HG03457 (cell line): ENCODE measurements around the gene CYGB.
"Not testable (repeated sequence)": the region's sequence is repeated elsewhere in the genome, so short reads cannot be mapped to it uniquely, and the experiment has no call there.

ENCODE experiments used
- ATAC-seq: cut with Tn5 transposase; IDR thresholded peaks from one replicate; pipeline ENCODE4 v1.9.1; 2021; ENCODE audit warnings: moderate number of reproducible peaks; ENCODE audit not compliant: unreplicated experiment

CYGB gene

DNA sequence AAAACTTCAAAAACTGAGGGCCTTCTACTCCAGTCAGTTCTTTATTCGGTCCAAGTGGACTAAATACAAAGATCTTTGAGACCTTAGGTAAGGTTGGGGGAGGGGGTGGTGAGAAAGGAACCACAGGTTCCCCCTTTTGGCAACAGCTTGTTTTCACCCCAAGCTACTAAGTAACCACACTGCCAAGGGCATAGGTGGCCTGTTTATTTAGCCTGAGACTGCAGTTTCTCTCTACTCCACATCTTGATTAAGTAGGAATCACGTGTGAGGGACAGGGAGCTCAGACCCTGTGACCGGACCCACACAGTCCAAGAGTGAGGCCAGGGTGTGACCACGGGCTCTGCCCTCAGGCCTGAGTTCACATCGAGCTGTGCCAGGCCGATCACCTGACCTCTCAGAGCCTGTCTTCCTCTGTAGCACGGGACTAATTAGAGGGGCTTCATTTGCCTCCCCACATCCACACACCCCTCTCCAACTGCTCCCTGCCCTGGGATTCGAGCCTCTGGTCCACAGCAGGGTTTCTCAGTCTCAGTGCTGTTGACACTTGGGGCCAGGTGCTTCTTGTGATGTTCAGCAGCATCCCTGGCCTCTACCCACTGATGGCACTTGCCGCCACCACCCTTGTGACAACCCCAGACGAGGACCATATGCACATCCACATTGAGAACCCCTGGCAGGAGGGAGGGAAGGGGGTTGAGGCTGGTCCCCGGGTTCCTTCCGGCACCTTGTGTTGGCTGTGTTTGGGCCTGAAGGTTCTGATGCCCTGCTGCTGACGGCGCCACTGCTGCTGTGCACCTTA is 30.3 kb upstream of the CYGB start:
- no peak for ATAC-seq

DNA sequence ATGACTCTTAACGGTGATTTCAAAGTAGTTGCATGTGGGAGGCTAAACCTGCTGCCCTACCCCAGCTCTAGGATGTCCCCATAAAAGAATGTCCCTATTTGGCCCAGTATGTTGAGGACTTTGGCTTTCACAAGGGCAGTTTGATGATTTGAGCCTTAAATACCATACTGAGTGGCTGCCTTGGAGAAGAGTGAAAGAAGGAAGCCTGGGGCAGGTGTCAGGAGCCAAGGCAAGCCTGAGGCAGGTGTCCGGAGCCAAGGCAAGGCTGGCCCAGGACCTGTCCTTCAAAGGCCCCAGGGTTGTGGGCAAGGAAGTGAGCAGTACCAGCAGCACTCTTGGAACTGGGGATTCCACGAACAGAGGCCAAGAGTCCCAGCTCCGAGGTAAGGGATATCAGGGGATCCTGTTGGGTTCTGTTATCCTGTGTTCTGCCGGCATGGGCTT is 29.5 kb upstream of the CYGB start:
- ATAC-seq = no peak

DNA sequence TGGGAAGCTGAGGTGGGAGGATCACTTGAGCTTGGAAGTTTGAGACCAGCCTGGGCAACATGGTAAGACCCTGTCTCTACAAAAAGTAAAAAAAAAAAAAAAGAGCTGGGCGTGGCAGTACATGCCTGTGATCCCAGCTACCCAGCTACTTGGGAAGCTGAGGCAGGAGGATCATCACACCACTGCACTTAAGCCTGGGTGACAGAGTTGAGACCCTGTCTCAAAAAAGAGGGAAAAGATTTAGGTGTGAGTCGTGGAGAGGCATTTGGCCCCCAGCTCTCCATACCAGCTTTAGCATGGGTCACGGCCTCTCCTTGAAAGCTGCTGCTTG is 29.1 kb upstream of the CYGB start:
- ATAC-seq = no peak

DNA sequence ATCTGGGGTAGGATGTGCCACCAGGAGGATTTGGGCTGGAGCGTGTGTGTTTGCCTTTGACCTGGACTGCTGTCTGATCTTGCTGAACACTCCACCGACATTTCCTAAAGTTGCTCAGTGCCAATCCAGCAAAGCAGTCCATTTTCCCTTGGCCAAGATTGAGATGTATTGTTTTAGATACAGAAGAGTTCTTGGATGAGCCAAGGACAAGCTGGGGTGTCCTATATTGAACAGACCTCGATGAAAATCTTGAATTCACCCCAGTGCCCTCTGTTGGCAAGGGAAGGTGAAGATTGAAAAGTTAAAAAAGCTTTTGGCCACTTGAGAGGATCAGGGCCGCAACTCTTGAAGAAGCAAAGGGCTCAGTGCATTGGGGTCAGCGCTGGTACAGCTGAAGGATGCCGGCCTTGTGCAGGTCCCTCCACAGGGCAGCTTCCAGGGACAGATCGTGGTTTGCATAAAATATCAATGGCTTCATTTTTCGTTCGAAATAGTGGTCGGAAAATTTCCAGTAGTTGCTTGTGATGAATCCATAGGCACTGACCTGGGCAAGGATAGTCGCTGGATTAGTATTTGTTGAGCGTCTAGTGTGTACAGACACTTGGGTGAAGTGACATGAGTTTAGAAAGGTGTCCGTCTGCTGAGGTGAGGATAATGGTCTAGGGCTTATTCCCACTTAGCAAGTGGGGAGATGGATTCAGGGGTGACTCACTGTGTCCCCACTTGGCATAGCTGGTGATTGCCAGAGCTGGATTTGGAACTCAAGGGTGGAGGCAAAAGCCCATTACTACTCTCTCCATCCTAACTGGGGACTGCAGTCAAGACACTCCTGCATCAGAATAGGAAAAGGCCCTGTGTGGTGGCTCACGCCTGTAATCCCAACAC is 28.5 kb upstream of the CYGB start:
- ATAC-seq = no peak

DNA sequence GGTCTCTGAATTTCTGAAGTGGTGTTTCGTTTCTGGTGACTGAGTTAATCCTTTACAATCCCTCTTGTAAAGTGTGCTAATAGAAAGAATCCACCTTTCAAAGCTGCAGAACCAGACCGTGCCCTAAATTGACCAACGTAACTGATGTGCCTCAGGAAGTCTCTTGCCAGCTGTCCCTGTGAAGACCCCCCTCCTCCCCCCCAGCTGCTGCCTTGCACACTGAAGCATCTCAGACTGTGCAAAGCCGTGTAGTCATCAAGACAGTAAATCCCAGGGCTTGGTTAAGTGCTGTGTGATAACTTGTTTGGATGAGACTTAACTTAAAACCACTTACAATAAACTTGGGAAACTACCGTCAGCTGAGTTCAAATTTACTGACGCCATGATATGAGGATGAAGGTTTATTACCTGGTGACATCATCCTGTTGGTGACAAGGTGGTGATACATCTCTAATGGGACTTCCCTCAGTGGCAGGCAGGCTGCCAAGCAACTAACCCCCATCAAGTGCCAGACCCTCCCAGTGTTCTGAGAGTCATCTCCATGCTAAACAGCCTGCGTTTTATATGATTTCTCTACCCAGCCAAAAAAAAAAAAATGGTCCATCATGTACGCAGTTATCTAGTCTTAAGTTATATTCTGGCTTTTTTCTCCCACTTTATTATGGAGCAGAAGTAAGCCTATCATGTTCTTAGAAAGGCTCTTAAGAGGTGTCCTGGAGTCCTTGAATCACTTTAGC is 27.6 kb upstream of the CYGB start:
- not testable (repeated sequence) for ATAC-seq

DNA sequence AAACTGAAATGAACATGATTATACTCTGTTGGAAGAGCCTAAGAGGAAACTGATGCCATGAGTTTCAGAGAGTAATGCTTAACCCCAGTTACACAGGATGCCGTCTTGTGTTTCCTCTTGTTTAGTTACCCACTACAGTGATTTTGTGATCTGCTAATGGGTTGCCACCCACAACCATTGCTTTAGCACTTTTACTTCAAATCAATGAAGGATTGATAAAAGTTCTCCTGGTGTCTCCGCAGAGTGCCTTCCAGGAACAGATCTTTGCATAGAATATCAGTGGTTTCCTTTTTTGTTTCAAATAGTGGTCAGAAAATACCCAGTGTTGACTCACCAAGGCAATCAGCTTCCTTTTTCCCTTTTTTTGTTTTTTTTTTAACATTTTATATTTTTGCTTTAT is 25.9 kb upstream of the CYGB start:
- ATAC-seq = not testable (repeated sequence)

DNA sequence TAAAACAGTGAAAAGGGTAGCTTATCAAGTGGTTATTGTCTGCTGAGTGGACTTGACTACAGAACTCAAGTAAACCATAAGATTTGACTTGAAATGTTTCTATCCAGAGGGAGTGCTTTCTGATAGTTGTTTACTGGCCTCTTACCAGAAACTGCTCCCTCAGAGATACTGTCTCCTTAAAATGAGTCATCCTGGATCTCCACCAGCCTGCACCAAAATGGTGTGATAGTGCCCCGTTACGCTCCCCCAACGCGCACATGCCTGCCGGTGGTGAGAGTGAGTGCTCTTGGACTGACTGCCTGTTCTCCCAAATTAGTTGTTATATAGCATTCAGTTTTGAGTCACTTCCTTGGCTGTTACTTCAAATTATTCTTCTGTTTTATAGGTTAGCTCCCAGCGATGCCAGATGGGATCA is 25.2 kb upstream of the CYGB start:
- no peak for ATAC-seq

DNA sequence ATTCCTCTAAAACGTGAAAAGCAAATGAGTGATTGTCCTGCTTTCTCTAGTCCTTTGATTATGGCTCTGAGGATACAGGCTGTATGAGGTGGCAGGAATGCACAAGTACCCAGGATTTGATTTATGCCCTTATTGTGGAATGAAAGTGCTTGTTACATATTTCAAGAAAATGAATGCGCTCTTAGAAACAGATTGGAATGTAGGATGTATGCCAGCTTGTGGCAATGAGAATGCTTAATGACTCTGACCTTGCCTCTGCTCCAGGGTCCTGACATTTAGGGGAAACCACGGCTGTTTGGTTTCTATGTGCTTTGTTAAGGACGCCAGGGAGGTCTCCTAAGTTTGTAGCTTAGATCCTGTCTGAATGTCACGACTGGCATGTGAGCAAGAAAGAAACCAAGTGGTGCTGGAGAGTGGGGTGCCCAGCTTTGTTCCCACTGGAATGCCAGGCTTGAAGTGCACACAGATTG is 24.3 kb upstream of the CYGB start:
- no peak for ATAC-seq

DNA sequence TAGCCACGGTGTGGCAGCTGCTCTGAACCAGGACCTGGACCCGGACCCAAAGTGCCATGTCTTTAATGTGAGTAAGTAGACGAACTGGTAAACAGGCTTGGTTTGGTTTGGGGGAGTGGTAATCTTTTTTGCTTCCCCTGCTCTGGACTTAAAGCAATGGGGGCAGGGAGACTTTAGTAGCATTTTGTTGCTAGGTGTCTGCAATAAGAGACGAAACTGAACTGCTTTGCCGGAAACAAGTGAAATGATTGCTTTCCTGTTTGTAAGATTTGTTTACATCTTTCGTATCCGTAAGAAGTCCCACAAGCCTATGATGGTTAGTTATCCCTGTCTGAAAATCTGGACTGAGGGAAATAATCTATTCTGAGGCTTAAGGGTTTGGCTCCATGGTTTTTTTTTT is 23.8 kb upstream of the CYGB start:
- ATAC-seq = no peak

DNA sequence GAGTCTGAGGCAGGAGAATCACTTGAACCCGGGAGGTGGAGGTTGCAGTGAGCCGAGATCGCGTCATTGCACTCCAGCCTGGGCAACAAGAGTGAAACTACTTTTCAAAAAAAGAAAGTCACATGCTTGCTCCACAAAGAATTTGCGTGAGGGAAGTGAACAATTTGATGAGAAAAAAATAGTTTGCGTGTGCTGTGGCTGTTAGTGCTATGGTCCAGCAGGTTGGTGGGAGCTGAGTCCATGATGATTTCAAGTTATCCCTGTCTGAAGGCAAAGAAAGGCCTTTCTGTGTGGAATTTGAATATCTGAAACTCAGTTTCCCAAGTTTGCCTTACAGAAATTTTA is 23.3 kb upstream of the CYGB start:
- ATAC-seq = no peak

DNA sequence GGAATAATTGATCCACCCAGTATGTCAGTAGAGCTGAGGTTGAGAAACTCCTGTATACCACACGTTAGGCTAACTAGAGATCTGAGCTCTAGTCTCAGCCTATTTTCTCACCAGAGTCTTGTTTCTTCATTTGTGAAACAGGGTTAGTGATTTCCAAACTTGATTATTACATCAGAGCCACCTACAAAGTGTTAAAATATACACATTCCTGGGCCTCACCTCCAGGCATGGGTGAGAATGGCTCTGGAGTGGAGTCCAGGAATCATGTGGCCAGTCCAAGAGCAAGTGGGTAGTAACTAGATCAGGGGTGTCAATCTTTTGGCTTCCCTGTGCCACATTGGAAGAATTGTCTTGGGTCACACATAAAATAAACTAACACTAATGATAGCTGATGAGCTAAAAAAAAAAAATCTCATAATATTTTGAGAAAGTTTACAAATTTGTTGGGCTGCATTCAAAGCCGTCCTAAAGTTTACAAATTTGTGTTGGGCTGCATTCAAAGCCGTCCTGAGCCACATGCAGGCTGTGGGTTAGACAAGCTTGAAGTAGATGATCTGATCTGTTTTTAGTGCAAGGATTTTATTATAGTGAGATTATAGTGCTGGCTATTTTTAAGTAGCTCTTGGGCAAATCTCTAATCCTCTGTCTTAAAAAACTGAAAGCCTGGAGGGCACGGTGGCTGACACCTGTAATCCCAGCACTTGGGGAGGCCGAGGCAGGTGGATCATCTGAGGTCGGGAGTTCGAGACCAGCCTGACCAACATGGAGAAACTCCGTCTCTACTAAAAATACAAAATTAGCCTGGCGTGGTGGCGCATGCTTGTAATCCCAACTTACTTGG is 22.7 kb upstream of the CYGB start:
- ATAC-seq = no peak

DNA sequence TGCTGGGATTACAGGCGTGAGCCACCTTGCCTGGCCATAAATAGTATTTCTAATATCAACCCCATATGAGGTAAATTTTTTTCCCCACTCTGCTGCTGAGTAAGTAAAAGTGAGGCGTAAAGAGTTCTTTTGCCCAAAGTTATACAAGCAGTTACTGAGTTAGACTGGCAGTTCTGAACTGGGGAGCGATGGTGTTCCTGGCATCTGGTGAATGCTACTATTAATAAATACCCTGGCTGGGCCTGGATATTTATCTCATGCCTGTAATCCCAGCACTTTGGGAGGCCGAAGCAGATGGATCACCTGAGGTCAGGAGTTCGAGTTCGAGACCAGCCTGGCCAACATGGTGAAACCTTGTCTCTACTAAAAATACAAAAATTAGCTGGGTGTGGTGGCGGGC is 22.0 kb upstream of the CYGB start:
- ATAC-seq = not testable (repeated sequence)

DNA sequence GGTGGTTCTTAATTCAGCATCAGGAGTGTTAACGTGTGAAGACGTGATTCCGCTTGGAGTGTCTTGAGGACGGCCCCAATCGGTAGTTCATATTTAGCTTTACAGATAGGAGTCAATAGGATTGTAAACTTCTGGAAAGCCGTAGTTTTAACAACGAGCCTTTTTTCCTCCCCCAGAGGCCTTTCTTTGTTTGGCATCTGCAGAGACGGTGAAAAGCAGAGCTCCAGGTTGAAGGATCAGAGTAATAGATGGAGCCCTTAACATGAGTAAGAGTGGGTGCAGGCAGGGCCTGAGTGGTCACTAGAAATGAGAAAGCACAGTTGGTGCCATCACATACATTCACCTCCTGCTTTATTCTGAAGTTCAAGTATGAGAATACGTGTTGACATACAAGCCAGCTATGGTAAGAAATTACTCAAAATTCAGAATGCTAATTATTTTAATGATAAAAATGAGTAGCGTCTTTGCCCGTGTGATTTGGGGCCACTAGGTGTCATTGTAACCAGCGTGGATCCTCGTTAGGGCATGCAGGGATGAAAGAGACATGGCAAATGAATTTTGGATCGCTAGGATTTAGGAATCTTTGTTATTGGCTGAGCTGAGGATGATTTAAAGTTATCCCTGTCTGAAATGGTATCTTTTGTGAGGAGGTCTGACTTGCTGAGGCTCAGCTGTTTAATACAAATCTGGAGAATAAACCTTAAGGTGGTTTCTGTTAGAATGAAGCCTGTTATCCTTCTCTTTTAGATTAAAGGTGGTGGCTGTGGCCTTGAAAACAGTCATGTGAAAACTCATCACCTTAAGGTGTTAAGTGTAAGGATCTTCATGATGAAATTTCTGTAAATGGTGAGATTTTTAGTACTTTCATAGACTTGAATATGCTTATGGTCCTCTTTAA is 20.9 kb upstream of the CYGB start:
- no peak for ATAC-seq

DNA sequence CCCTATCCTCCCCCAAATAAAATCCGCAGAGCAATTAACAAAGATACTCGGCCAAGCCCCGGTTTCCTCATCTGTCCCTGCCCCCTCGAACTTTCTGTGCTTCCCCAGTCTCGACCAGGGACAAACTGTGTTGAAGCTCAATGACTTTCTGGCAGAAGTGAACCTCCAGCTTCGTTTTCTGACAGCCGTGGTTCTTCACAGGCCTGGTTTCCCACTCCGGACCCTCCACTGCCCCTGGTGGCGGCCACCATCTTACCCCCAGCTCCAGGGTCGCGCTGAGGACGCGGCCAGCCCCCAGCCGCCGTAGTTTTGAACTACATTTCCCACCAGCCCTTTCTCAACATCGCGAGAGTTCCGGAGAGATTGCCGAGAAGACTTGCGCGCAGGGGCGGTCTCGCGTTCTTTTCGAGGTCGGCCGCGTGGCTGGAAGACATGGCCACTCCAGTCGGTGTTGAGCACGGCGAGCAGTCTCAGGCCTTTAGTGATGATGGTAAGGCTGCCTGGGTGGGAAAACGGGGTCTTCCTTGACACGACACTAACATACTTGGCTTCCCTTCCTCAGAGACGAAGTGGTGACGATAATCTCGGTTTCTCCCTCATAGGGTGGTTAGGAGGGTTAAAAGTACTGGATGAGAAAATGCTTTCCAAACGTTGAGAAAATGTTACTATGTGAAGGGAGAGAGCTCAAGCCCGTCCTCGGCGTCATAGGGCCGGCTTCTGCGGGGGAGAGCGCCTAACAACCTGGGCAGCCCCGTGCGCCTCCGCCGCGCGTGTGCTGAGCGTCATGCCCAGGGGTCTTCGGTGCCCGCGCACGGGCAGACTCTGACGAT is 20.1 kb upstream of the CYGB start:
- ATAC-seq = peak; percentile 68

DNA sequence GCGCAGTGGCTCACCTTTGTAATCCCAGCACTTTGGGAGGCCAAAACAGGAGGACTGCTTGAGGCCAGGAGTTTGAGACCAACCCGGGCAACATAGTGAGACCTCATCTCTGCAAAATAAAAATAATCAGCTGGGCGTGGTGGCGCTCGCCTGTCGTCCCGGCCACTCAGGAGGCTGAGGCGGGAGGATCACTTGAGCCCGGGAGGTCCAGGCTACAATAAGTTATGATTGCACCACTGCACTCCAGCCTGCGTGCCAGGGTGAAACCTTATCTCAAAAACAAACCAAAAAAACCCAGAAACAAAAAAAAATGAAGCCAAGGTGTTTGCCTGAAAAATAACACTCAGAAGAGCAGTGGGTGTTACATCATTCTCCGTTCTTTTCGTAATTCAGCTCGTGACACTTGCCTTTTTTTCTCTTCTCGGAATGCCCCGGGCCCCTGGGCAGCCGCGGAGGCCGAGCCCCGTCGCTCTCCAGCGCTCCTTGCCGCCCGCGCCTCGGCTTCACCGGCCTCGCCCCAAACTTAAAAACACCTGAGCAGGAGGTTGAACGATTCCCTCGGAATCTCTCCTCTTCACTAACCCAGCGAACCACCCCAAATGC is 19.4 kb upstream of the CYGB start:
- no peak for ATAC-seq

DNA sequence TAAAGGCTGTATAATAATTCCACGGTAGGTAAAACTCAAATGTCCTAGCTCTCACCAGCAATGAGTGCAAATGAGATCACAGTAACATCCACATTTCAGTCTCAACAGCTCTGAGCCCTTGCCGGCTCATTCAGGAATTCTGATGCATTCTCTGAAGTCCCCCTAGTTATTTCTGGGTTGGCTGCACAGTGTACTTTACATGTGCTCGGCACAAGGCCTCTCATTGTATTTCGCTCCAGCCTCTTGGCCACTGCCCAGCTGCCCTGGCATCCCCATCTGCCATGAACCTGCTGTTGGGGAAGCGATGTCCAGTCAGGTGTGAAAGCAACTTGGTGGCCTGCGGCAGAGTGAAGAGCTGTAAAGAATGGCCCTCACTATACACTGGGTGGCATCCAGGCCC is 16.6 kb upstream of the CYGB start:
- ATAC-seq = no peak

DNA sequence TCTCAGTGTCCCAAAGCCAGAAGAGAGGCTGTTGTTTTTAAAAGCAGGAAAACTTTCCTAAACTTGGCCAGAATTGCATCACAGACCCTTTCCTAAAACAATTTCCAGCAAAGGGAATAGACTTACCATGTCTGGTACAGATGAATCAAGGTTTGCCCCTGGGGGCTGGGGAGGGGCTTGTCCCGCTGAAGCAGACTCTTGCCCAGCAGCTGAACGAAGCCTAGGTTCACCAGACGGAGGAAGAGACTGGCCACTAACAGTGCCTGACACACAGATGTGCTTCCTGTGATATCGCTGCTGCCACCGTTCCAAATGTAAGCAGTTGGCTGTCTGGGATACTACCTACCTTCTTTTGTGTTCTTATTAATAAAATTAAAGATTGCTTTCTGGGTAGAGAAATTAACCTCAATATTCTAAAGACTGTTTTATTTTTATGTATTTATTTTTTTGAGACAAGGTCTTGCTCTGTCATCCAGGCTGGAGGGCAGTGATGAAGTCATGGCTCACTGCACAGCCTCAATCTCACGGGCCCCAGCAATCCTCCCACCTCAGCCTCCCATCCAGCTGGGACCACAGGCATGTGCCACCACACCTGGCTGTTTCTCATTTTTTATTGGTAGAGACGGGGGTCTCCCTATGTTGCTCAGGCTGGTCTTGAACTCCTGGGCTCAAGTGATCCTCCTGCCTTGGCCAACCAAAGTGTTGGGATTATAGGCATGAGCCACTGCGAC is 15.8 kb upstream of the CYGB start:
- no peak for ATAC-seq

DNA sequence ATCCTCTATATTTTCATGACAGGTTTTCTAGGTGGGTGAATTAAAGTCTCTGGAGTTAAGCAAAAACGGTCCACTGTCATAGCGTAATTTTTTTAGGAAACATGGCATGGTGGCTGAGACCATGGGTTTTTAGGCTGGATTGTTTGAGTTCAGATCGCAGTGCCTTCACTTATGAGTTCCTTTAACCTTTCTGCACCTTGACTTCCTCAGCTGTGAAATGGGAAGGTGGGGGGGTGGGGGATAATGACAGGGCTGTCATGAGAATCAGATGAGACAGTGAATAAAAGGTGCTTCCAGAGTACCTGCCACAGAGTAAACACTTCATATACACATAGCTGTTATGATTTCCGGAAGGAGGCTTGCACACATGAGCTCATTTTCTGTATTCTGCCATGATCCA is 14.2 kb upstream of the CYGB start:
- no peak for ATAC-seq
